NCI-H2227 (cell line): ENCODE measurements around the gene TANK.

Experiments
- DNase-seq: peaks from one replicate; lab custom pipeline; 2025; ENCODE audit not compliant: unreplicated experiment; lab: John Stamatoyannopoulos, UW

The TANK gene

DNA sequence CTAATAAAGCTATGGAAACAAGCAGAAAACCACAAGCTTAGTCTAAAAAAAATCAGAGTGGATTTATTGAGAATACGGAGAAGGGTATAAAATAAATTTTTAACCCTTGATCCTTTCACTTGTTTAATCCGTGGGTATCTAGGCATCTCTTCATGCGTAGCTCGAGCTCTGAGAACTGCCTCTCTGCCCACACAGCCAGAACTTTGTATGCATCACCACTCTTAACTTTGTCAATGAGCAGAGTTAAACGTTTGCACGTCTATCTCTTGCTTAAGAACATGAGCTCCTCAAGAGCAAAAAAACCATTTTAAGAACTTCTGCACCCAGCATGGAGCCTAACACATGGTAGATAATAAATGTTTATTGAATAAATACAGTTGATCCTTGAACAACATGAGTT is 26.9 kb upstream of the TANK start:
- no peak for DNase-seq

DNA sequence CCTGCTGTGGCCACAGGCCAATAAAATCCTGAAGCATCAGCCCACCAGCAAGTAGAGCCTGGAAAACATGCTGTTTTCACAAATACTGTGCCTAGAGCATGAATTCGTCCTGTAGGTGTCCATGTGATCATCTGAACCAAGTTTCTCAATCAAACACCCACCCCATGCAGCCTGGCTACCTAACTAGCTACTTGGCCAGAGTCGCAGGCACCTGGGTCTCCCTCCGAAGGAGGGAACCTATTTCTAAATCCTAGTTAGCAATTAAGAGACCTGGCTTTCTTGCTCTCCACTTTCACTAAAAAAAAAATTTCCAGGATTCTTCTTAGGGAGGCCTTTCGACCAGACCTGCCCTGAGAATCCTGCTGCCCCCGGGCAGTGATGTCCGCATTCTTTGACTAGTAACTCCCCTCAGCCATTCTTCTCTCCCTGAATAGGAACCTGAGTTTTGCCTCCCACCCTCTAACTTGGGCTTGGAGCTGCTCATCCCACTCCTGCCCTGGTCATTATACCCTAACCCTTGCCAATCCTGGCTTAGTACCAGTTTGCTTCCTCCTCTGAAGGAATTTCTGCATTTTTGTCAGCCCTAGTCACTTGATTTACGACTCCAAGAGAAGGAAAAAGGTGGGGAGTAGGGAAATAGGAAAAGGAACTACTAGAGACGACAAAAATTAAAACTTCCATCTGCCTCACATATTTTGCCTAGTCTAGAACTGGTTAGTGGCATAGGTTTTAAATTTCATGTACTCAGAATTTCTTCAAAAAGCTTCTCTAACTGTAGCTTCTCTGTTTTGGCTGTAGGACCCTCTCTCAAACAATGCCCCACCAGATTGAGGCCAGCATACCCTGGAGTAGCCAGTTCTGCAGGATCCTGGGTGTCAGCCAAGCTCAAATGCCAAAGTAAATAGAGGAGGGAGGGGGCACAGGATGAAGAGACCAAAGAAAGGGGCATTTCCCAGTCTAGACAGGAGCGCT is 25.4 kb upstream of the TANK start:
- DNase-seq, result no peak

DNA sequence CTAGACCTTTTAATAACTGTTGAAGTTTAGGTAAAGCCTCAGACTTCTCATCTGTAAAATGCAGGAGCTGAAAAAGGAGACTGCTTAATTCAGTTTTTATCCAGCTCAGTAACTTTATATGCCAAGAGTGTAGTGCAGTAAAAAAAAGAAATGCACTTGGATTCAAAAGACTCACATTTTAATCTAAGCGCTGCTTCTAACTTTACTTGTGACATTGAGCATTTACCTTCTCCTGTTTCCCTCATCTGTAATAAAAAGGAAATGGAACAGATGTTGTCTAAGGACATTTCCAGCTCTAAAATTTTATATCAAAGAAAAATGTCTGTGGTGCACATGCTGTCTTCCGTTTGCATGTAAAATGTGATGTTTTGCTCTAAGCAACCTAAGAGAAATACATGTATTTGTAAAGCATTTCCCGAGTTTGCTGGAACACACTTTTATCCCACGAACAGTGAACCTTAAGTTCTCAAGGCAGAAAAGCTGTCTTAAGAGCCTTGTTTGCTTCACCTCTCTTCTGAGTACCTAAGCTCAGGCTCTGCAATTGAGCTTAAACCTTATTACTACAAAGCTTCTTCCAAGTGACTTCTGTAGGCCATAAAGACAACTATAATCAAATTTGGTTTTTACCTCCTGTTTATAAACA is 24.2 kb upstream of the TANK start:
- DNase-seq, result no peak

DNA sequence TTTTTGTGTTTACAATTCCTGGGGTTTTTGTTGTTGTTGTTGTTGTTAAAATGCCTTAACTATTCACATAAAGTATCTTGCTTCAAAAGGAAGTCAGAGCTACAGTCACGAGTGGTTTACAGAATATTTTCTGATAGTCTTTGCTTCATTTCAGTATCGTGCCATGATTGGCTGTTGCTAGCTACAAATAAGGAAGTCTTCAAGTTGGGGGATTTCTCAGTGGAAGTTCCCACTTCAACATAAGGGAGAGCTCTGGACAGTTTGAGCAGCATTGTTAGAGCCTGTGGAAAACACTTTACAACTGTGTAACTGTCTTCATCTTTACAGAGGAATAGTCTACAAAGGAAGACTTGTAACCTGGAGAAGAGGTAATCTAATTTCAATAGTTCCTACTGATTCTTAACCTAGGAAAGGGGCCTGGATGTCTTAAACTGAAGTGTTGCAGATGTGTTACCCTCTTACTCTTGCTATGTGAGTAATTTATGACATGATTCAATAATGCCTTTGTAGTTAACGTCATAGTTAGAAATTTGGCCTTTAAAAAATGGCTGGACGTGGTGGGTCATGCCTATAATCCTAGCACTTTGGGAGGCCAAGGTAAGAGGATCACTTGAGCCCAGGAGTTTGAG is 23.4 kb upstream of the TANK start:
- DNase-seq, result no peak

DNA sequence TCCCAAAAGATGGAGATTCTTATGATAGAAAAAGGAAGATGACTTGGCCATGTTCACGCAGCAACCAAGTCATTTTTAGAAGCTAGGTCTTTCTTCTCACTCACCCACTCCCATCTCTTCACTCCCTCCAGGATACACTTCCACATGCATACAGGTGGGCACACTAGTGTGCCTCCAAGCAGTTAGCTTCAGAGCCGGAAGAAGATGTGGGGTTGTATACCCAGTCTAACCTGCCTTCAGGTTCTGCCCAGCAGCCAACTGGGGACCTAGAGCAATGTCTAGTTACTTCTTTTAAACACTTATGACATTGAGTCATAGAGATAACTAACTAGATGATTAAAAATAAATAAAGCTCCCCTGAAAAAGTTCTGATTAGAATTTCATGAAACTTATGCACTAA is 21.8 kb upstream of the TANK start:
- DNase-seq, result no peak

DNA sequence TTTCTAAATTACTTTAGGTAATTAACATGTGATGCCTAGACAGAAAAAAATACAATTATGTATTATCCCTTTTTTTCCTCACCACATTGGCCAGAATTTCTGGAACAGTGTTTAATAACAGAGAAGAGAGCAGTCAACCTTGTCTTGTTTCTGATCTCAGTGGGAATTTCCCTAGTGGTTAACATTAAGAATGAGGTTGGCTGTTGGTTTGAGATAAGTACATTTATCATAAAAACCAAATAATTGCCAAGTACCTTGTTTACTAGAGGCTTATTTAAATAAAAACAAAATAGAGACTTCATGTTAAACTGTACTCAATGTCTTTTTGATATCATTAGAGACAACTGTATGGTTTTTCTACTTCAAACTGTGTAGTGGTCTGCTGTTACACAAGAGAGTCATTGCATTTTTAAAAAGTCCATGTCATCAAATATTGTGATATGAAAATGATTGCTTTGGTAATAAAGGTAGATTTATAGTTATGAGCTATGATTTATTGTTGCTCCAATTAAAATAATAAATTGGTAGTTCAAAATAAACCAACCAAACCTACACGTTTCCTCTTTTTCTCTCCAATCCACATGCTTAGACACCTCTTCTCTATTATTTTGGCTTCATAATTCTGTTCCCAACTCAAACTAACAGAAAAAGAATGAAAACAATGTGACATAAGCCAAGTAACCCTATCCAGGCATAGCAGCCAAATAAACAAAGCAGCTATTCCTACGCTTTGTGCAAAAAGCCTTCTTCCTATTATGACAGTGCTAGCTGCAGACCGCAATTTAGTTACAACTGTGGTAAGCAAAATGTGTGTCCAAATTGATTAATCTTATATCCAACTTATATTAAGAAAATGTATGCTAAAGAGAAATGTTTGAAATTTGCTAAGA is 20.9 kb upstream of the TANK start:
- no peak for DNase-seq

DNA sequence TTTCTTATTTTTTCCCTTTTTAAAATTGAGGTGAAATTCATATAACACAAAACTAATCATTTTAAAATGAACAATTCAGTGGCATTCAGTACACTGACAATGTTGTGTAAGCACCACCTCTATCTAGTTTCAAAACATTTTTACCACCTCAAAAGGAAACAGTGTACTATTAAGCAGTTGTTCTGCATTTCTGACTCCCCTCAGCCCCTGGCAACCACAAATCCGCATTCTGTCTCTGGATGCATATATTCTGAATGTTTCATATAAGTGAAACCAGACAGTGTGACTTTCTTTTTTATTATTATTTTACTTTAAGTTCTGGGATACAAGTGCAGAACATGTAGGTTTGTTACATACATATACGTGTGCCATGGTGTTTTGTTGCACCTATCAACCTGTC is 19.2 kb upstream of the TANK start:
- no peak for DNase-seq

DNA sequence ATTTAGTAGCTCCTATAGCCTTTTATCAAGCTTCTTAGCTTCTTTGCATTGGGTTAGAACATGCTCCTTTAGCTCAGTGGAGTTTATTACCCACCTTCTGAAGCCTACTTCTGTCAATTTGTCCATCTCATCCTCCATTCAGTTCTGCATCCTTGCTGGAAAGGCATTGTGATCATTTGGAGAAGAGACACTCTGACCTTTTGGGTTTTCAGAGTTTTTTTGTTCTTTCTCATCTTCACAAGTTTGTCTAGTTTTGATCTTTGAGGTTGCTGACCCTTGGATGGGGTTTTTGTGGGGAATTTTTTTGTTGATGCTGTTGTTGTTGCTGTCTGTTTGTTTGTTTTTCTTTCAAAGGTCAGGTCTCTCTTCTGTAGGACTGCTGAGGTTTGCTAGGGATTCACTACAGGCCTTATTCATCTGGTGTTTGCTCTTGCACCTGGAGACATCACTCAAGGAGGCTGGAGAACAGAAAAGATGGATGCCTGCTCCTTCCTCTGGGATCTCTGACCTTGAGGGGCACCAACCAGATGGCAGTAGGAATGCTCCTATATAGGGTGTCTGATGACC is 13.9 kb upstream of the TANK start:
- DNase-seq, result no peak

DNA sequence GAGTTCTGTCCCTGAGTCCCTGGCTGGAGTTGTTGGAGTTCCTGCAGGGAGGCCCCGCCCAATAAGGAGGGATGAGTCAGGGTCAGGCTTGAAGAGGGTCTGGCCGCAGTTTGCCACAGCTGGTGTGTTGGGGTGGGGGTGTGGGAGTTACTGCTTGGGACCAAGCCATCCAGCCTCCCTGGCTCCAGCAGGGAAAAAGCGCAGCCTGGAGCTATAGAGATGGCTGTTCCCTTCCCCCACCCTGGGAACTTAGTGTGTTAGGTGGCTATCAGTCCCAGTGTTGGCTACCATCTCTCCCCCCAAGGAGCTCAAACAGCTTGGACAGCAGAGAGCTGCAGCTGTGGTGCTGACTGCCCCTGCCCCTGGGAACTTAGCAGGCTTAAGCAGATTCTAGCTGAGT is 13.2 kb upstream of the TANK start:
- no peak for DNase-seq

DNA sequence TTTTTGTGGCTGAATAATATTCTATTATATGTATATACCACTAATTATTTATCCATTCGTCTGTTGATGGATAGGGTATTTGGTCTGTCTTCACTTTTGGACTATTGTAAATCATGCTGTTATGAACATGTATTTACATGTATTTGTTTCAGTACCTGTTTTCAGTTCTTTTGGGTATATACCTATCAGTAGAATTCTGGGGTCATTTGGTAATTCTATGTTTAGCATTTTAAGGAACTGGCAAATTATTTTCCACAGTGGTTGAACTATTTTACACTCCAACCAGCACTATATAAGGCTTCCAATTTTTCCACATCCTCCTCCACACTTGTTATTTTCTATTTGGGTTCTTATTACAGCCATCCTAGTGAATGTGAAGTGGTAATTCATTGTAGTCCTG is 12.4 kb upstream of the TANK start:
- DNase-seq, result no peak

DNA sequence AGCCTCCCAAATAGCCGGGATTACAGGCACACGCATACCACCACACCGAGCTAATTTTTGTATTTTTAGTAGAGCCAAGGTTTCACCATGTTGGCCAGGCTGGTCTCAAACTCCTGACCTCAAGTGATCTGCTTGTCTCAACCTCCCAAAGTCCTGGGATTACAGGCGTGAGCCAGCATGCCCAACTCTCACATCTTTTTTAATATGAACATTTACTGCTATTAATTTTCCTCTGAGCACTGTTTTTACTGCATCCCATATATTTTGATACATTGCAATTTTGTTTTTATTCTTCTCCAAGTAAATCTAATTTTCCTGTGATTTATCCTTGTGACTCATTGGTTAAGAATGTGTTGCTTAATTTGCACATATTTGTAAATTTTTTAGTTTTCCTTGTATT is 9.5 kb upstream of the TANK start:
- DNase-seq, result no peak

DNA sequence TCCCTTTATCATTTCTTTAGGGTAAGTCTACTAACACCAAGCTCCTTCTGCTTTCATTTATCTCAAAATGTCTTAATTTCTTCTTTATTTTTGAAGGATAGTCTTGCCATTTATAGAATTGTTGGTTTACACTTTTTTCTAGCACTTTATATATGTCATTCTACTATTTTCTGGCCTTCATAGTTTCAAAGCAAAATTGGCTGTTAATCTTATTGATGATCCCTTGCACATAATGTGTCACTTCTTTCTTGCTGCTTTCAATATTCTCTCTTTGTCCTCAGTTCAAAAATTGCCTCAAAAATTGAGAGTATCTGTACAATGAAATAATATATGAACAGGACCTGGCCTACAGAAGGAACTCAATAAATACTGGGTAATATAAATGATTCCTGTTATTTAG is 7.9 kb upstream of the TANK start:
- DNase-seq, result no peak

DNA sequence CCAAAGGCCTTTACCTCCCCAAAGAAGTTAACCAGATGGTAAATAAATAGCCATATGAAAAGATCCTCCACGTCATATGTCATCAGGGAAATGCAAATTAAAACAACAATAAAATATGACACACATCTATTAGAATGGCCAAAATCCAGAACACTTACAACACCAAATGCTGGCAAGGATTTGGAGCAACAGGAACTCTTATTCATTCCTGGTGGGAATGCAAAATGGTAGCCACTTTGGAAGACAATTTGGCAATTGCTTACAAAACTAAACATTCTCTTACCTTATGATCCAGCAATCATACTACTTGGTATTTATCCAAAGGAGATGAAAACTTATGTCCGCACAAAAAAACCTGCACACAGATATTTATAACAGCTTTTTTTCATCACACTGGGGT is 1.3 kb upstream of the TANK start:
- no peak for DNase-seq

DNA sequence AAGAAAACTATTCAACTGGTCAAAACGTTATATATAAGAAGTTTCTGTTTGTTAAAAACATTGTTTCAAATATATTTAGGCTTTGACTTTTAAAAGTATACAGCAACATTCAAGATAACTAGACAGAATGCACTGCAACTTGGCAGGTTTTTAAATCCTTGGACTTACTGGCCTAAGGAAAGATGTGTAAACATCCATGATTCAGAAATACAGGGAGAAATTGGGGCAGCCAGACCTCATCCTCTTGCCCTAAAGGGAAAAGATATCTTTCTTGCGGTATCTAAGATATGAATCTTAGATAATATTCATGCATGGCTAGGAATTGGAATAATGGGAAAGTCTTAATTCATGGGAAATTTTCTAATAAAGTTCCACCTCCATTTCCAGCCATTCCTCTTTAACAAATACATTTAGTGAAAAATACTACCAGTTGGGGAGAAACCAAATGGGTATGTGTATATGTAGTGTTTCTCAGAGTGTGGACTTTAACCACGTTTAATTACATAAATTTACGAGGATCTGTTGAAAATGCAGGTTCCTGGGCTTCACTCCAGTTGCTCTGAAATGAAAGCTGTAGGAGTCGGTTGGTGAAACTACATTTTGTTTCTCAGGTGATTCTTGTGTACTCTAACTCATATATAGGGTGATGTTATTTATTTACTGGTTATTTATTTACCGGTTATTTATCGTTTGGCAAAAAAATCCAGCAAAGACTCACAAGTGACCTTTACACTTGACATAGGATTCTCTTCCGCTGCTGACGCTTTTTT is 587 bp upstream of the TANK start:
- DNase-seq, result no peak

DNA sequence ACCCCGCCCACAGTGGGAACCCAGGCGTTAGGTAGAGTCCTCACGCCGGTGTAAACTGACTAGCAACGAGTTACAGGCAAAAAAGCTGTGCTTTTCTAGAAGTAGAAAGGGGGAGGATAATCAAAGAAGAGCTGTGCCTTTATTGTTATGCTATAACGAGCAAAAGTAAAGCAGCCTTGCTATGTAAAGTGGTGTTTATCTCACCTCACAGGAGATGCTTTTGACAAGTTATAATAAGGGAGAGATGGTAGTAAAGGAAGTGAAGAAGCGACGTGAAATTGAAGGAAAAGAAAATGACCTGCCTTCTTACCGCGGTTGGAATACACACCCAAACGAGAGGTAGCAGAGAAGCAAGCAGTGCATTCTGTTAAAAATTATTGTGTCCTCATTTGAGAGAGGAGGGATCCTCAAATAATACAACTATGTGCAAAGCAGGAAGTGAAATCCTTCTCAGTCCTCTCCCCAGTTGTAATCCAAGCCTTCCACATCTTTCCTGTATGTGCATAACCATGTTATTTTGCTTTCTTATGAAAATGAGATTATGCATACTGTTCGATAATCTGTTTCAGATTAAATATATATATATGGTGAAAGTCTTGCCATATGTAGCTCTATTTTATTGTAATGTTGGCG is 962 bp downstream of the TANK start:
- DNase-seq, result no peak

DNA sequence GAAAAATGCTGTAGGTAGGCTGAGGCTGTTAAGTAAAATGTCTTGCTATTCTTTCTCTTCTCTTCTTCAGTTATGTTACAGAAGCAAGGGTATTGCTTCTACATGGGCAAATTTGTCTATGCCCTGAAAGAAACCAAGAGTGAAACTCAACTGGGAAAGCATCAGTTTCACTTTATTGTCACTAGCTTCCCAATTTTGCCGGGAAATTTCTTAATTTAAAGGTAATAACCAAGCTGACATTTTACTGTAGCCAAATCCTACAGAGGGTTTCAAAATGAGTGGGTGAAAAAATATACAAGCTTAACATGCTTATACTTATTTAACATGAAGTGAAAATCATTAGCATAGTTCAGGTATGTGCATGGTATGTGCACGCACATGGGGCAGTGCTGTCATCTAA is 3.2 kb downstream of the TANK start:
- DNase-seq, result no peak

DNA sequence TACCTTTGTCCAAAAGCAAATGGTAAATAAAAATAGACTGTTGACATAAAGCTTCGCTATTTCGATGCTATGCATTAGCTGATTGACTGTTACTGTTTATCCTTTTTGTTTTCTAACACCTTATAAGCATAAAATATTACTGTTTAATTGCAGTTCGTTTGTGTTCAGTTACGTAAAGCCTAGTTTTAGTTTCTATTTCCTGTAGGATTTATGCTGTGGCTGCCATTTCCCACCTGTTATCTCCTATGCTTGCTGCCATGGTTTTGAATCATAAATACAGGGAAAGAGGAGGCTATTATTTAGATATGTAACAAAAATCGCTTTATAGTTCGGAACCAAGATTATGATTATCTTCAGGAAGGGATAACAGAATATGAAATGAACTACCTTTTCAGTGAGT is 3.9 kb downstream of the TANK start:
- DNase-seq, result no peak

DNA sequence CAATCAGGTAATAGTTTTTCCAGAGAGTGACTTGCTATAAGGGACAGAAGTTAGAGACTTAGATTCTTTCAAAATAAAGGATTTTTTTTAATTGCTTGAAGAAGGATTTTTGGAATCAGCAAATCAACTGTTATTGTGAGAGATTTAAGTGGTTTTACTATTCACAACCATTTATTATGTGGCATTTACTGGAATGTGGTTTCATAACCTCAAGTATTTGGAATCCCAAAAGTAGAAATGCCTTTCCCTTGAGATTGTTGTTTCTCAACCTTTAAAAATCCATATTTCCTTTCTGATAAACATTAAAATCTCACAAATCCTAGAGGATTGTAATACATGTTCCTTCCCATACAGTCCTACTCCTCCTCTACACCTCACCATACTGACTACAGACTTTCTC is 5.0 kb downstream of the TANK start:
- DNase-seq, result no peak

DNA sequence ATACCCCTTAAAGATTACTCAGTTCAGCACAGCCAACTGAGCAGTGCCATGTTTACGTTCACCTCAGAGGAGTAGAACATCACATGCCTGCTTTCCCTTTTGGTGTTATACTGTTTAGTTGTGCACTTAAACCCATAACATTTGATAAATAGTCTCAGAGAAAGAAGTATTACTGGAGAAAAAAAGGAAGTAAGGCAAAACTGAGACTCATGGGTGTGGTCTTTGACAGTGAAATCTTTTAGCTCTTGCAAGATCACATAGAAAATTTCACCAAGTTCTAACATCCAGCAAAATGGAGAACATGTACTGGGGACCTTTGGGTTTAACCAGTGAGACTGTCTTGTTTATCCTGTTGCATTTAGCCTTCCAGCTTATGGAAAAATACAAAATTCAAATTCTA is 5.6 kb downstream of the TANK start:
- no peak for DNase-seq
